Lower leg skin (tissue), 4 donors: ENCODE data around the gene NPLOC4. TPM values are rescaled to one million over a fixed set of nuclear protein-coding genes. Genes with fewer than 3 reads are reported as not detected.

Experiments used
- DNase-seq, 2 donors: peaks; one replicate each; pipeline ENCODE4 v3.0.0-alpha.2; 2019; ENCODE audit warnings: low spot score in 2 of 2
- H3K4me3 ChIP-seq: fragments of 200-600 bp; sonication (generic); 2 replicates; pipeline ENCODE4 v1.5.1; 2017; ENCODE audit warnings: mild to moderate bottlenecking, low read depth; ENCODE audit not compliant: poor library complexity, severe bottlenecking
- CTCF ChIP-seq, 3 donors: fragments of 450-650 bp; IDR thresholded peaks; one replicate each; pipeline ENCODE4 v1.5.1; 2016; ENCODE audit warnings: antibody characterized with exemption in 3 of 3, mild to moderate bottlenecking in 3 of 3, moderate library complexity in 2 of 3
- POLR2A ChIP-seq, 2 donors: fragments of 450-650 bp; IDR thresholded peaks; one replicate each; pipeline ENCODE4 v1.6.1; 2016 to 2017; ENCODE audit warnings: antibody characterized with exemption in 2 of 2, mild to moderate bottlenecking in 1 of 2, moderate library complexity in 1 of 2
- WGBS, 2 donors: methylation state at CpG; one replicate each; pipeline ENCODE4 v1.1.5; 2018; 5-methylcytosine and 5-hydroxymethylcytosine counted together
- intact Hi-C: fragments of 100-400 bp; cut with DNase I; formaldehyde crosslinking; loops from one replicate; pipeline ENCODE4 v1.15.0; 2023; ENCODE audit warnings: low total_unique reads
- total RNA-seq, 4 donors: library from RNA; depleted of rRNA; stranded (reverse); fragments of >200 nt; gene quantifications; one replicate each; pipeline ENCODE4 v1.1.0, GENCODE V29; 2016

Gene NPLOC4
- total RNA-seq, 4 donors from 2014 or later = 49.3 to 78.7 (median 67.8) TPM

GRCh38 chr17:81514739-81515529 is 122.0 kb downstream of the NPLOC4 start:
- 0 to 1% methylated on average over 25 to 27 of the region's 82 CpGs for WGBS, 2 donors
- peak overlapping the region; percentile 66 for H3K4me3 ChIP-seq
- intact Hi-C loops = loop anchor here (5.0 kb wide), 1 partner anchor 118 kb away; the partner anchor contains the start of gene BAHCC1
- TF ChIP-seq CTCF (IDR thresholded peaks at IDR 0.05) = no peak
- TF ChIP-seq POLR2A (IDR thresholded peaks at IDR 0.05) = peak in 1 of 2 donors; percentile 3
- peak; percentile 68 to 96 for DNase-seq

GRCh38 chr17:81514489-81514738 is 122.5 kb downstream of the NPLOC4 start:
- TF ChIP-seq POLR2A (IDR thresholded peaks at IDR 0.05) = no peak
- no peak for TF ChIP-seq CTCF (IDR thresholded peaks at IDR 0.05)
- intact Hi-C loops = loop anchor here (5.0 kb wide), 1 partner anchor 117 kb away; the partner anchor contains the start of gene BAHCC1
- peak overlapping the region; percentile 66 for H3K4me3 ChIP-seq
- 1 to 2% methylated on average over 10 to 20 of the region's 34 CpGs for WGBS, 2 donors
- DNase-seq = no peak

GRCh38 chr17:81513753-81514488 is 123.0 kb downstream of the NPLOC4 start:
- peak overlapping the region; percentile 66 for H3K4me3 ChIP-seq
- intact Hi-C loops = loop anchor here (5.0 kb wide), 1 partner anchor 117 kb away; the partner anchor contains the start of gene BAHCC1
- 1% methylated on average over 20 to 59 of the region's 64 CpGs for WGBS, 2 donors

GRCh38 chr17:81513372-81513752 is 123.5 kb downstream of the NPLOC4 start:
- no peak for TF ChIP-seq POLR2A (IDR thresholded peaks at IDR 0.05)
- no peak for TF ChIP-seq CTCF (IDR thresholded peaks at IDR 0.05)
- intact Hi-C loops = loop anchor here (5.0 kb wide), 1 partner anchor 116 kb away; the partner anchor contains the start of gene BAHCC1
- peak; percentile 58 to 94 for DNase-seq
- WGBS, 2 donors = 1% methylated on average over 19 to 23 of the region's 23 CpGs
- H3K4me3 ChIP-seq = peak overlapping the region; percentile 66

More at GRCh38 chr17:81513753-81514488, 123.0 kb downstream of the NPLOC4 start:
- TF ChIP-seq POLR2A (IDR thresholded peaks at IDR 0.05) (no peak), CTCF (IDR thresholded peaks at IDR 0.05) (no peak)
- peak; percentile 53 to 94 for DNase-seq

GRCh38 chr17:81512562-81513371 is 124.1 kb downstream of the NPLOC4 start, which contains the start of gene ACTG1:
TSS of gene ACTG1 (minus strand) at chr17:81512799. CDS start at chr17:81512354, 445 bp downstream.
- 0 to 2% methylated on average over 9 to 22 of the region's 111 CpGs for WGBS, 2 donors
- intact Hi-C loops = loop anchor here (5.0 kb wide), 1 partner anchor 115 kb away; the partner anchor contains the start of gene BAHCC1
- peak within 1 kb of the TSS; percentile 86 for H3K4me3 ChIP-seq
- DNase-seq = peak; percentile 90 to 98
- no peak for TF ChIP-seq CTCF (IDR thresholded peaks at IDR 0.05)
- peak in 1 of 2 donors; percentile 95 for TF ChIP-seq POLR2A (IDR thresholded peaks at IDR 0.05)
